ENCODE measurements around the gene RDH8.

RDH8 gene

DNA sequence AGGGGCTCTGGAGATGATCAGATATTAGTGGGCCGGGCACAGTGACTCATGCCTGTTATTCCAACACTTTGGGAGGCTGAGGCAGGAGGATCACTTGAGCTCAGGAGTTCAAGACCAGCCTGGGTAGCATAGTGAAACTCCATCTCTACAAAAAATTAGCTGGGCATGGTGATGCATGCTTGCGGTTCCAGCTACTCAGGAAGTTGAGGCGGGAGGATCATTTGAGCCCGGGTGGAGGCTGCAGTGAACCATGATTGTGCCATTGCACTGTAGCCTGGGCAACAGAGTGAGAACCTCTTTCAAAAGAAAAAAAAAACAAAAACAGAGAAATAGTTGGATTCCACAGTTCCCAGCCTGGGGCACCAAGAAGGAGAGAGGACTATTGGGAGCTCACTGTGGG, 54.9 kb downstream of the RDH8 start:
- no peak overlapping the region for H3K27ac ChIP-seq
- no peak overlapping the region for H3K9ac ChIP-seq (ENCODE audit: insufficient read length)
- no peak for DNase-seq (ENCODE audit: low read depth, low spot score)
- no peaks in the 10 kb centered on the region for H3K9me3 ChIP-seq (ENCODE audit: low read depth, low read length)
- no peak overlapping the region for H3K4me3 ChIP-seq
- no peak for TF ChIP-seq FOXP2 (optimal IDR thresholded peaks at IDR 0.05; ENCODE audit: control extremely low read depth, extremely low read length, insufficient read depth)
- no peak for TF ChIP-seq POLR2AphosphoS5 (IDR thresholded peaks at IDR 0.05; ENCODE audit: borderline replicate concordance, low read depth, low read length)
- TF ChIP-seq EZH2 (IDR thresholded peaks at IDR 0.05): no peak
- no peaks in the 10 kb centered on the region for H3K36me3 ChIP-seq (ENCODE audit: insufficient read depth, low read length)

GRCh38 chr19:10069046-10069445, 55.8 kb downstream of the RDH8 start:
- no peak overlapping the region for H3K9ac ChIP-seq (ENCODE audit: insufficient read length)
- no peak overlapping the region for H3K27ac ChIP-seq
- H3K36me3 ChIP-seq (ENCODE audit: insufficient read depth, low read length): no peaks in the 10 kb centered on the region
- no peak for TF ChIP-seq POLR2AphosphoS5 (IDR thresholded peaks at IDR 0.05; ENCODE audit: borderline replicate concordance, low read depth, low read length)
- no peak for TF ChIP-seq FOXP2 (optimal IDR thresholded peaks at IDR 0.05; ENCODE audit: control extremely low read depth, extremely low read length, insufficient read depth)
- DNase-seq (ENCODE audit: low read depth, low spot score): no peak
- H3K4me3 ChIP-seq: no peak overlapping the region
- no peaks in the 10 kb centered on the region for H3K9me3 ChIP-seq (ENCODE audit: low read depth, low read length)

GRCh38 chr19:10070730-10071446, 57.6 kb downstream of the RDH8 start:
- no peaks in the 10 kb centered on the region for H3K9me3 ChIP-seq (ENCODE audit: low read depth, low read length)
- no peak overlapping the region for H3K9ac ChIP-seq (ENCODE audit: insufficient read length)
- no peak overlapping the region for H3K4me3 ChIP-seq
- H3K27ac ChIP-seq: no peak overlapping the region
- no peak for DNase-seq (ENCODE audit: low read depth, low spot score)
- no peak for TF ChIP-seq EZH2 (IDR thresholded peaks at IDR 0.05)
- no peak for TF ChIP-seq POLR2AphosphoS5 (IDR thresholded peaks at IDR 0.05; ENCODE audit: borderline replicate concordance, low read depth, low read length)
- TF ChIP-seq FOXP2 (optimal IDR thresholded peaks at IDR 0.05; ENCODE audit: control extremely low read depth, extremely low read length, insufficient read depth): no peak
- no peaks in the 10 kb centered on the region for H3K36me3 ChIP-seq (ENCODE audit: insufficient read depth, low read length)

All from SK-N-MC (cell line).